Colonic mucosa (tissue), 4 donors: ENCODE results near the gene WDR49. TPM values are rescaled to one million over a fixed set of nuclear protein-coding genes. Genes with fewer than 3 reads are reported as not detected.

Experiments
- DNase-seq: peaks from one replicate; pipeline ENCODE4 v3.0.0-alpha.2; 2020
- H3K27ac ChIP-seq: fragments of 200-600 bp; one replicate; pipeline ENCODE4 v1.8.0; 2021
- H3K27me3 ChIP-seq: fragments of 200-600 bp; one replicate; pipeline ENCODE4 v1.8.0; 2021
- H3K36me3 ChIP-seq: fragments of 200-600 bp; one replicate; pipeline ENCODE4 v1.8.0; 2021
- H3K4me1 ChIP-seq: fragments of 200-600 bp; one replicate; pipeline ENCODE4 v1.8.0; 2021; ENCODE audit warnings: mild to moderate bottlenecking
- H3K4me3 ChIP-seq: fragments of 200-600 bp; one replicate; pipeline ENCODE4 v1.8.0; 2021
- H3K9ac ChIP-seq, 2 donors: one replicate each; pipeline ENCODE4 v1.7.0; 2013; ENCODE audit warnings: control low read depth in 2 of 2, low read depth in 2 of 2, low read length in 2 of 2
- H3K9me3 ChIP-seq: fragments of 200-600 bp; one replicate; pipeline ENCODE4 v1.8.0; 2021
- CTCF ChIP-seq: fragments of 200-600 bp; IDR thresholded peaks from one replicate; pipeline ENCODE4 v1.8.0; 2022; ENCODE audit warnings: antibody characterized with exemption, mild to moderate bottlenecking
- intact Hi-C: fragments of 100-400 bp; cut with DNase I; formaldehyde crosslinking; loops from one replicate; pipeline ENCODE4 v1.14.1; 2022
- total RNA-seq, 2 donors: library from RNA; stranded (reverse); fragmentation: NEBNext Ultra II Directional in 1 of 2; extraction: Animal tissue kit (Norgen Biotek cat#: 25700) in 1 of 2; gene quantifications; one replicate each; pipeline ENCODE4 v1.2.1, GENCODE V29; 2021
- donor health status: healthy.
- donor health status: DM: no; HTN: no; CAD: no.
- donor health status: DM: no; HTN: no; CAD: no.

Gene WDR49
- total RNA-seq, 2 donors from 2014 or later, result 0.98 TPM; not detected in 1

- no peaks in the 10 kb centered on the region for H3K9me3 ChIP-seq
- no peaks in the 10 kb centered on the region for H3K27me3 ChIP-seq
- no peak overlapping the region for H3K27ac ChIP-seq
- no peaks in the 10 kb centered on the region for H3K4me1 ChIP-seq
- no peak overlapping the region for H3K9ac ChIP-seq
- intact Hi-C loops, result no loop called here
- no peaks in the 10 kb centered on the region for H3K36me3 ChIP-seq
- no peak overlapping the region for H3K4me3 ChIP-seq
- peak; percentile 75 for TF ChIP-seq CTCF
- DNase-seq, result peak; percentile 71
These were observed 30.7 kb upstream of the WDR49 start for GRCh38 chr3:167684388-167684993.

- no peak for DNase-seq
- no peaks in the 10 kb centered on the region for H3K4me1 ChIP-seq
- no peak for TF ChIP-seq CTCF
- H3K9me3 ChIP-seq, result no peaks in the 10 kb centered on the region
- no peaks in the 10 kb centered on the region for H3K36me3 ChIP-seq
- H3K27me3 ChIP-seq, result no peaks in the 10 kb centered on the region
- H3K9ac ChIP-seq, result no peak overlapping the region
- no peak overlapping the region for H3K4me3 ChIP-seq
- intact Hi-C loops, result no loop called here
- H3K27ac ChIP-seq, result no peak overlapping the region
These were observed 25.8 kb upstream of the WDR49 start for GRCh38 chr3:167679526-167679925.

- Histone ChIP-seq H3K9me3 (no peaks in the 10 kb centered on the region), H3K4me1 (no peaks in the 10 kb centered on the region), H3K9ac (no peak overlapping the region), H3K36me3 (no peaks in the 10 kb centered on the region), H3K27me3 (no peaks in the 10 kb centered on the region), H3K27ac (no peak overlapping the region), H3K4me3 (no peak overlapping the region)
- DNase-seq, result no peak
- intact Hi-C loops, result no loop called here
- no peak for TF ChIP-seq CTCF
These were observed 22.1 kb upstream of the WDR49 start for GRCh38 chr3:167675848-167676247.

- intact Hi-C loops, result no loop called here
- Histone ChIP-seq H3K9me3 (no peaks in the 10 kb centered on the region), H3K9ac (no peak overlapping the region), H3K36me3 (no peaks in the 10 kb centered on the region), H3K27me3 (no peaks in the 10 kb centered on the region), H3K27ac (no peak overlapping the region), H3K4me3 (no peak overlapping the region), H3K4me1 (no peaks in the 10 kb centered on the region)
- DNase-seq, result no peak
- no peak for TF ChIP-seq CTCF
These were observed 19.5 kb upstream of the WDR49 start for GRCh38 chr3:167673221-167673620.

- no peak for DNase-seq
These were observed 18.2 kb upstream of the WDR49 start for GRCh38 chr3:167671878-167672427.

More at GRCh38 chr3:167671878-167672427, 18.2 kb upstream of the WDR49 start:
- no peaks in the 10 kb centered on the region for H3K9me3 ChIP-seq
- H3K27ac ChIP-seq, result no peak overlapping the region
- intact Hi-C loops, result no loop called here
- H3K27me3 ChIP-seq, result no peaks in the 10 kb centered on the region
- no peaks in the 10 kb centered on the region for H3K36me3 ChIP-seq
- no peak overlapping the region for H3K4me3 ChIP-seq
- no peak for TF ChIP-seq CTCF
- H3K9ac ChIP-seq, result no peak overlapping the region
- H3K4me1 ChIP-seq, result no peaks in the 10 kb centered on the region
